Measurements from ENCODE around the gene TMEM11. TPM values are rescaled to one million over a fixed set of nuclear protein-coding genes. Genes with fewer than 3 reads are reported as not detected.

The TMEM11 gene
- total RNA-seq, 6 donors from 2014 or later = 13.0 to 38.9 (median 21.6) TPM

DNA sequence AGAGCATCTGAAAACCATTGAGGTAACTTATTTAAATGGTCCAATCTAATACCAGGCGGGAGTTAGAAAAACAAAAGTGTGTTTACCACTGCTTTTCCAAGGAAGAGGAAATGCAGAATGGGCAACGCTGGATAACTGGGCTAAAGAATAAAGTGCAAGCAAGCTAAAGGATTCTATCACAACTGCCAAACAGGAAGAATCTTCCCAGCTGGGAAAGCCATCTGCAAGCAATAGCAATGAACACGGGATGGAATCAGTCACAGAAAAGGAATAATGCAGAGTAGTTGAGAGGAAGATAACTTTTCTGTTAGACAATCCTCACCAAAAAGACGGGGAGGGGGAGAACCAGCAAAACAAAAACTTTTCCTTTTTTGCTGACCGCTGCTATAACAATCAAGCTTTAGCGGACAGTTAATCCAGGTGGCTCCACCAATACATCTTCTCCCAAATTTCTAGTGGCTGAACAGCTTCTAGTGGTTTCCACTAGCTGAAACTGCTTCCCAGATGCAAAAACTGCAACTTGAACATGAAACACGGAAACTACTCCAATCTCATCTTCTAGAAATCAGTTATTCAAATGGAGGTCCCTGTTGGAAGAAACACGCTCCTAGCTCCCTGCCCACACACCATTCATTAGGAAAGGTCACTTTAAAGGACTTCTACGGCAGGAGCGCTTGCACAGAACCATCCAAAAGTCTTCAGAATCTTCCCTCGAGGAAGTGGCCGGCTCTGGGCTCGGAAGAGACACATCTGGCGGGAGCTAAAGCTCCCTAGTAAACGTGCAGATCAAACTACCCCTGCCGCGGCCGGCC, 929 bp downstream of the TMEM11 start:
- Histone ChIP-seq H3K27ac (peak overlapping the region; percentile 95 to 97 (median 96)), H3K9me3 (no peaks in the 10 kb centered on the region), H3K27me3 (no peaks in the 10 kb centered on the region), H3K36me3 (peaks cover 0 to 28% (median 8%) of the 10 kb centered on the region in 4 donors), H3K4me3 (peak overlapping the region; percentile 75 to 95 (median 88)), H3K4me1 (peaks cover 48 to 85% (median 62%) of the 10 kb centered on the region in 4 donors)
- DNase-seq = no peak
- ATAC-seq (ENCODE audit: low FRiP score in 2 of 2) = no peak
- WGBS, 2 donors = 10% methylated on average over 10 to 18 of the region's 18 CpGs
- TF ChIP-seq POLR2AphosphoS5 (IDR thresholded peaks at IDR 0.05) = no peak

GRCh38 chr17:21211825-21212479, 2.0 kb downstream of the TMEM11 start:
- TF ChIP-seq POLR2AphosphoS5 (IDR thresholded peaks at IDR 0.05) = no peak
- TF ChIP-seq EP300 (IDR thresholded peaks at IDR 0.05) = no peak
- no peak for TF ChIP-seq CTCF (IDR thresholded peaks at IDR 0.05)
- TF ChIP-seq POLR2A (IDR thresholded peaks at IDR 0.05) = no peak
- peak in 1 of 2 donors; percentile 44 for DNase-seq
- Histone ChIP-seq H3K27me3 (no peaks in the 10 kb centered on the region), H3K4me1 (peaks cover 49 to 77% (median 62%) of the 10 kb centered on the region in 4 donors), H3K9me3 (no peaks in the 10 kb centered on the region), H3K4me3 (peak overlapping the region in 1 of 4 donors; percentile 75), H3K27ac (peak overlapping the region in 1 of 4 donors; percentile 6), H3K36me3 (peaks cover 0 to 28% (median 11%) of the 10 kb centered on the region in 4 donors)
- ATAC-seq (ENCODE audit: low FRiP score in 2 of 2) = no peak
- 70 to 75% methylated on average over 9 of the region's 9 CpGs for WGBS, 2 donors

- 54 to 60% methylated on average over 5 to 15 of the region's 15 CpGs for WGBS, 2 donors
- ATAC-seq (ENCODE audit: low FRiP score in 2 of 2) (no peak), DNase-seq (peak in 1 of 2 donors; percentile 28)
- peaks cover 0 to 31% (median 11%) of the 10 kb centered on the region in 4 donors for H3K36me3 ChIP-seq
- H3K4me3 ChIP-seq = no peak overlapping the region
- peak overlapping the region in 3 of 4 donors; percentile 7 to 19 (median 18) for H3K27ac ChIP-seq
- TF ChIP-seq POLR2AphosphoS5 (IDR thresholded peaks at IDR 0.05) = no peak
- TF ChIP-seq POLR2A (IDR thresholded peaks at IDR 0.05) = no peak
- TF ChIP-seq EP300 (IDR thresholded peaks at IDR 0.05) = no peak
- no peak for TF ChIP-seq CTCF (IDR thresholded peaks at IDR 0.05)
- no peaks in the 10 kb centered on the region for H3K9me3 ChIP-seq
- no peaks in the 10 kb centered on the region for H3K27me3 ChIP-seq
- peaks cover 52 to 66% (median 56%) of the 10 kb centered on the region in 4 donors for H3K4me1 ChIP-seq
Measured at GRCh38 chr17:21210411-21211076, 3.4 kb downstream of the TMEM11 start.

DNA sequence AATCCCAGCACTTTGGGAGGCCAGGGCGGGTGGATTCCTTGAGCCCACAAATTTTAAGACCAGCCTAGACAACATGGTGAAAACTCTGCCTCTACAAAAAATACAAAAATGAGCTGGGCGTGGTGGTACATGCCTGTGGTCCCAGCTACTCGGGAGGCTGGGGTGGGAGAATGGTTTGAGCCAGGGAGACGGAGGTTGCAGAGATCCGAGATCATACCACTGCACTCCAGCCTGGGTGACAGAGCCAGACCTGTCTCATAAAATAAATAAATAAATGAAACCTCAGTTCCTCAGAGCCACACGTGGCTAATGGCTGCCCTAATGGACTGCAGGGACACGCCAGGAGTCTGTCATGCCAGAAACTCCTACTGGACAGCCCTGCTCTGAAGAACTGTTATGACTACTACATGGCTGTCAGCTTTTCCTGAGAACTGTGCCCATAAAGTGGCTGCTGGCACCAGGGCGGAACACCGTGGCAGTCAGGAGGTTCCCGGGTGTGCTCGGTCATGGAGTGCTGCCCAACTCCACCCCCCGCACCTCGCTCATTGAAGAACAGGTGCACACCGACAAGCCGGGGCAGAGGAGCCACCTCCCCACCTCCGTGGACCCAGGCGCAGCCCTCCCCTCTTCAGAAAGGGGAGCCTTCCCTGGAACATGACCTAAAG, 4.3 kb downstream of the TMEM11 start:
- WGBS, 2 donors = 69 to 77% methylated on average over 11 to 17 of the region's 17 CpGs
- H3K27ac ChIP-seq = peak overlapping the region; percentile 7 to 52 (median 32)
- peaks cover 45 to 57% (median 49%) of the 10 kb centered on the region in 4 donors for H3K4me1 ChIP-seq
- no peaks in the 10 kb centered on the region for H3K27me3 ChIP-seq
- TF ChIP-seq EP300 (IDR thresholded peaks at IDR 0.05) (no peak), POLR2AphosphoS5 (IDR thresholded peaks at IDR 0.05) (peak; percentile 17 to 43)
- DNase-seq (peak in 1 of 2 donors; percentile 84), ATAC-seq (ENCODE audit: low FRiP score in 2 of 2) (peak in 1 of 2 donors; percentile 25)
- peaks cover 0 to 31% (median 11%) of the 10 kb centered on the region in 4 donors for H3K36me3 ChIP-seq
- no peak overlapping the region for H3K4me3 ChIP-seq
- no peaks in the 10 kb centered on the region for H3K9me3 ChIP-seq

- ATAC-seq (ENCODE audit: low FRiP score in 2 of 2) = no peak
- Histone ChIP-seq H3K36me3 (peaks cover 0 to 31% (median 11%) of the 10 kb centered on the region in 4 donors), H3K4me1 (peaks cover 45 to 56% (median 48%) of the 10 kb centered on the region in 4 donors), H3K9me3 (no peaks in the 10 kb centered on the region), H3K27ac (peak overlapping the region in 1 of 4 donors; percentile 7), H3K4me3 (no peak overlapping the region), H3K27me3 (no peaks in the 10 kb centered on the region)
- TF ChIP-seq CTCF (IDR thresholded peaks at IDR 0.05) = no peak
- no peak for TF ChIP-seq POLR2AphosphoS5 (IDR thresholded peaks at IDR 0.05)
- TF ChIP-seq EP300 (IDR thresholded peaks at IDR 0.05) = no peak
- TF ChIP-seq POLR2A (IDR thresholded peaks at IDR 0.05) = no peak
- WGBS, 2 donors = 80 to 84% methylated on average over 7 of the region's 7 CpGs
- DNase-seq = no peak
Measured at GRCh38 chr17:21208352-21208751, 5.6 kb downstream of the TMEM11 start.
